Hematopoietic multipotent progenitor cell treated with erythropoietin and hydrocortisone succinate and interleukin-3 and kit ligand, for 4 days (in vitro differentiated cells): ENCODE data around the gene SLAMF9.
A peak's percentile ranks its signal among the peaks of the same experiment; 100 is the strongest.

Experiments
- DNase-seq: peaks from one replicate; pipeline ENCODE4 v3.0.0-alpha.2; 2015

Gene SLAMF9

GRCh38 chr1:159932296-159933285 lies 21.4 kb downstream of the SLAMF9 start:
- DNase-seq, result no peak

DNA sequence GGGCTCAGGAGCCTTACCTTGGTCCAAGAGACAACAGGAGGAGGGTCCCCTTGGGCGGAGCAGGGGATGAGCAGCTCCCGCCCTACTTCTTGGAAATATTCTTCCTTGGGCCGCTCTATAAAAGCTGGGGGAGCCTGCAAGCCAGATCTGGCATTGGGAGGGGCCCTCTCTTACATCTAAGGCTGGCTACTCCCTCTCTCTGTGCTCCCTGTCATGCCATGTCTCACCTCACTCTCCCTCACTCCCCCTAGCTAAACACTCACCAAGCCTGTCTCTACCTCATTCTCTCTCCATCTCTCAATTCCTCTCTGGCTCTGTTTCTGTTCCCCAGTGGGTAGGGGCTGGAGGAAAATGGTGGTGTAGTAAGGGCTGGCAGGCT lies 22.3 kb downstream of the SLAMF9 start:
- DNase-seq, result no peak

- no peak for DNase-seq
These were observed 22.8 kb downstream of the SLAMF9 start for GRCh38 chr1:159931101-159931794.

GRCh38 chr1:159930634-159931033 lies 23.4 kb downstream of the SLAMF9 start:
- no peak for DNase-seq

GRCh38 chr1:159930216-159930615 lies 23.8 kb downstream of the SLAMF9 start:
- DNase-seq, result no peak

DNA sequence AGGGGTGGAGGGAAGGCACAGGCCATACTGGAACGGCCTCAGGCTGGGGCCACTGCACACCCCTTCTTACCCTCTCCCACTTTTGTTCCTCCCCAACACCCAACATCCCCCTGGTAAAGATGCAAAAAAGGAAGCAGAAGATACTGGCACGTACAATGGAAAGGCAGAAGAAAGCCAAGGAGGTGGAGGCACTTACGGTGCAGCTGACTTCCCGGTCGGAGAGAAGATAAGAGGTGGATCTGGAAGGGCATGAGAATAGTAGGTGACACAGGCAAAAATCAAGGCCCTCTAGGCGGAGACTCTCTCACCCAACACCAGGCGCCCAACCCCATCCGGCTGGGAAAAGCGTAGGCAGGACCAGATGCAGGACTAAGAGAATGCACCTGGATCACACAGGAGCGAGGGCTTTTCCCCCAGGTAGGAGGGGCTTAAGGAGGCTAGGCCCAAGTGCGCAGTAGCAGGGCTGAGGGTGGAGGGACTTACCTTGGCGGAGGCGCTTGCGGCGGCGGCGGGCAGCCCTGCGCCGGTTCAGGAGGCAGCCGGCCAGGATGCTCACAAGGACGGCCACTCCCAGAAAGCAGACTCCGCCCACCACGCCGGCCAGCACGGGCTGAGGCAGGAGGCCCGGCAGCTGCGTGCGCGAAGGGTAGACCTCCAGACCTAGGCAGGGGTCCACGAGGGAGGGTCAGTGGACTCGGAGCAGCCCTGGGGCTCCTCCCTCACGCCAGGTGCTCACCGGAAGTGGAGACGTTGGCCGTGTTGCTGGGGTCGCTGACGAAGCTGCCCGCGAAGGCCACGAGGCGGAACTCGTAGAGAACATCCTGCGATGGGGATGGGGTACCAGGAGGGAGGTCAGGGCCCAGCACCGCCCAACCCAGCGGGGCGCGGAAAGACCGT lies 24.6 kb downstream of the SLAMF9 start:
- no peak for DNase-seq

GRCh38 chr1:159928491-159929050 lies 25.5 kb downstream of the SLAMF9 start:
- no peak for DNase-seq

- no peak for DNase-seq
These were observed 26.1 kb downstream of the SLAMF9 start for GRCh38 chr1:159927849-159928431.

GRCh38 chr1:159927211-159927848 lies 26.7 kb downstream of the SLAMF9 start:
- DNase-seq, result no peak

DNA sequence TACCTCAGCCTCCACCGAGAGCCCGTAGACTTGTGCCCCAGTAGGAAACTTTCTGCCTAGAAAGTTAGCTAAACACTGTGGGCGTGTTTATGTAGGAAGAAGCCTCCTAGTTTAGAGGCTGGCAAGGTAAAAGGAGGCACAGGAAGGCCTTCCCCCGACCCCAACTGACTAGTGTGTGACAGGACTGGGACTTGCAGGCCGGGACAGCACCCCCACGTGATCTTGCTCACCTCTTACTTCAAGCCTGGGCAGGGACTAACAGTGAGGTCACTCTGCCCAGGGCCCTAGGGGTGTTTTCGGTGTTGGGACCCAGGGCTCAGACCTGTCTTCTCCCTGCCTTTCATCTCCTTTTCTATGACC lies 28.3 kb downstream of the SLAMF9 start:
- DNase-seq, result no peak

DNA sequence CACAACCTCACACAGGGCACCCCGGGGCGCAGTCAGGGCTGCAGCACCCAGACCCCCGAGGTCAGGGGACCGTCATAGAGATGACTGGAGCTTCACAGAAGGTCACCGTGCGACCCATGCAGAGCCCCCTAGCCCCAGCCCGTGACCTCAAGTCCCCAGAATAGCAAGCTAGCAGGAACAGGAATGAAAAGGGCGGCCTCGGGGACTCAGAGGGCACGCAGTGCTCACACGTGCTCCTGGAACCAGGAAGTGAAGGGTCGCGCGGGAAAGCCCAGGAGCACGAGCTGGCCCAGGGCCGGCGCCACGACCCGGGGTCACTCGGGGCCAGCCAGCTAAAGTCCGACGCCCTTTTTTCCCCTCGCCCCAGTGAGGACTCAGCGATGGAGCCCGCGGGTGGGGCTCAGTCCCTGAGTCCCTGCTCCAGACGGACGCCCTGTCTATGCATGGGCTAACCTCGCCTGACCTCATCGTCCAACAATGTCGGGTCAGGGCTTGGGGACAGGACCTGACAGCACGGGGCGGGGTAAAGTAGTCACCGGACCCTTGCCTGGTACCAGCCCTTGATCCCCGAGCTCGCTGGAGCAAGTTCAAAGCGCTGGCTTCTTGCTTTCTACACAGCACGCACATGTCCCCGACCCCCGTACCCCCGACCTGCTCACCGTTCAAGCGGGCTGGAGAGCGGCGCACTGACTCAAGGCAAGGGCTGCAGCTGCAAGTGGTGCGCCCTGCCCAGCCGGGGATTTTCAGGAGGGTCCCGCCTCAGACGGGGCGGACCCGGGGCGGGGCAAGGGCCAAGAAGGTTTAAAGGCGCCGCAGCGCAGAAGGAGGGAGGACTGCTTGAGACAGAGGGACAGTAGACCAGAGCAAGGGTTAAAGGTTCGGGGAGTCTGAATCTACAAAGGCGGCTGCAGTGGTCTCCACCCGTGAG lies 29.0 kb downstream of the SLAMF9 start, which contains the start of gene TAGLN2:
TSS of gene TAGLN2 (minus strand) at position 717 of the 928 bp plus-strand sequence. CDS start 4,998 bp downstream, outside the sequence.
- DNase-seq, result peak; percentile 98

DNA sequence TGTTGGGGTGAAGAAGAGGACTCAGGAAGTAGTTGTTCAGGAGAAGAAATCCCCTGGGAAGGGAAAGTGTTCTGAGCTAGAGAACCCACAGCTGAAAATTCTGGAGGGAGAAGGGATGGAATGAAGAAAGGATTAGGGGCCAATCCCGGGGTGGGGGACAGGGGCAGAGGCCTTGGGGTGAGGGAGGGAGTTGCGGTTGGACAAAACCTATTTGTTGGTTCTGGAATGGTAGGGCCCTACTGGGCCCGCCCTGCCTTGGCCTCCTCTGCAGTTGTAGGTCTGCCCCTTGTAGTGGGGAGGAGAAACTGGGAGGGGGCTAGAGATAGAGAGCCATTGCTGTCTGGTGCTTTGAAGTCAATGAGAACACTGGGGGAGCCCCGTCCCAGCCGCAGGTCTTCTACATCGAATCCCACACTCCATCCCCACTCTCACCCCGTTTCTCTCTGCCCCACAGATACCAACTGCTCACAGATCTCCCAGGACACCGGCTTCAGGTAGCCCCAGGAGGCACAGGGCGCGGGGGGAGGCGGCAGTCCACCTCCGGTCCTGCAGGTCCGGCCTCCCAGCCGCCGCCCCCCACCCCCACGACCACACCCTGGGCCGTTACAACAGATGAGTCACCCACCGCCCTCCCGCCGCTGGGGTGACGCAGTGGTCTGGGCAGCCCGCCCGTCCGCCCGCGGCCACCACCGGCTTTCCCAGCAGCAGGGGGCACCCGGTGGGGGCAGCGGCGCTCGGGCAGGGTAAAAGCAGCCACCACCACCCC lies 29.8 kb downstream of the SLAMF9 start:
- DNase-seq, result peak; percentile 90

- peak; percentile 93 for DNase-seq
These were observed 30.6 kb downstream of the SLAMF9 start for GRCh38 chr1:159923203-159924024.

GRCh38 chr1:159922511-159923202 lies 31.4 kb downstream of the SLAMF9 start:
- peak; percentile 37 for DNase-seq

GRCh38 chr1:159921700-159922504 lies 32.1 kb downstream of the SLAMF9 start:
- DNase-seq, result peak; percentile 96

DNA sequence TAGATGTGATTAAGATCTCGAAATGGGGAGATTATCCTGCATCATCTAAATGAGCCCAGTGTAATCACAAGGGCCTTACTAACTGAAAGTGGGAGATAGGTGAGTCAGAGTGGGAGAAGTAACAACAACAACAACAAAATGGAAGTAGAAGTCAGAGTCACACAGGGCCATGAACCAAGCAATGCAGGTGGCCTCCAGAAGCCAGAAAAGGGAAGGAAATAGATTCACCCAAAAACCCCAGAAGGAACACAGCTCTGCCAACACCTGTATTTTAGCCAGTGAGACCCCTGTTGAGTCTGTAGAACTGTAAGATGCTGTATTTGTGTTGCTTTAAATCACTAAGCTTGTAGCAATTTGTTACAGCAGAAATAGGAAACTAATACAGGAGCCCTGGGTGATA lies 32.8 kb downstream of the SLAMF9 start:
- DNase-seq, result no peak

DNA sequence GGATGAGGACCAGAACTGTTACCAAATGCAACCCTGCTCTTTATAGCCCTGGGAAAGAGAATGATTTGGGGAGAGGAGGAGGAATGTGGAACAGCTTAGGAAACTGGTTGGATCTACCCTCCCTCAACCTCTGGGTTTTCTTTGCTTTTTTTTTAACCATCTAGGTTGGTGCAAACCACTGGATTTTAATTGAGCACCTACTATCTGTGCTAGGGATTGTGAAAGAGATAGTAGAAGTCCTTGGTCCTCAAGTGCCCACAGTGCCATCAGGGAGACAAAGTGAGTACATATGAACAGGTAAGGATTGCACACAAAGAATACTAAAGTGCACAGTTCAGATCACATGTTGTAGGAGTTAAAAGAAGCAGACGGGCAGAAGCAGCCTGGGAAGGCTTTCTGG lies 33.4 kb downstream of the SLAMF9 start:
- DNase-seq, result no peak
